Measurements from ENCODE around the gene SCUBE2.
A peak's percentile ranks its signal among the peaks of the same experiment; 100 is the strongest.

DNA sequence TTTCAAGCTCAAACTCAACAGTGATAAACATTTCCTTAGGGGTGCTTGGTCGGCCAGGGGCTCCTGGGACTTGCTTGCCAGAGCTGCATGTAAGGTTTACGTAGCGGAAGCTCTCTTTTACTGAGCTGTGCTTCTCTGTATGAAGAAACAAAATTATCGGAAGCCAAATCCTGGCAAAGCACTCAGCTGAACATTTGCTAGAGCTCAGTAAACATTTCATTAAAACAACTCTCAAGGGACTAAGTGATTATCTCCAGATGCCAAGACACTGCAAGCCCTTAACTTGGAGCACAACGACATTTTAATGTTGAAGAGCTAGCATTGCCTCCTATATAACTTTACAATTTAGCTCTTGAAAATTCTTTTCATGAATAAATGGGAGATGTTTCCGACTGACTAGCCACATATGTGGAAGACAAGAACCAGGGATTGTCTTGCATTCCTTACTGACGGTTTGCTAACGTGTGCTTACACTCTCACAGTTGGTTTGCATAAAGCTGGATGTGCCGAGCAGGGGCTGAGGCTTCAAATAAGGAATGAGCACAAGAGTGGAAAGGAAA, 43.4 kb downstream of the SCUBE2 start:
- TF ChIP-seq, protein P1, sequence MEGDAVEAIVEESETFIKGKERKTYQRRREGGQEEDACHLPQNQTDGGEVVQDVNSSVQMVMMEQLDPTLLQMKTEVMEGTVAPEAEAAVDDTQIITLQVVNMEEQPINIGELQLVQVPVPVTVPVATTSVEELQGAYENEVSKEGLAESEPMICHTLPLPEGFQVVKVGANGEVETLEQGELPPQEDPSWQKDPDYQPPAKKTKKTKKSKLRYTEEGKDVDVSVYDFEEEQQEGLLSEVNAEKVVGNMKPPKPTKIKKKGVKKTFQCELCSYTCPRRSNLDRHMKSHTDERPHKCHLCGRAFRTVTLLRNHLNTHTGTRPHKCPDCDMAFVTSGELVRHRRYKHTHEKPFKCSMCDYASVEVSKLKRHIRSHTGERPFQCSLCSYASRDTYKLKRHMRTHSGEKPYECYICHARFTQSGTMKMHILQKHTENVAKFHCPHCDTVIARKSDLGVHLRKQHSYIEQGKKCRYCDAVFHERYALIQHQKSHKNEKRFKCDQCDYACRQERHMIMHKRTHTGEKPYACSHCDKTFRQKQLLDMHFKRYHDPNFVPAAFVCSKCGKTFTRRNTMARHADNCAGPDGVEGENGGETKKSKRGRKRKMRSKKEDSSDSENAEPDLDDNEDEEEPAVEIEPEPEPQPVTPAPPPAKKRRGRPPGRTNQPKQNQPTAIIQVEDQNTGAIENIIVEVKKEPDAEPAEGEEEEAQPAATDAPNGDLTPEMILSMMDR (IDR thresholded peaks at IDR 0.05), result no peak
- TF ChIP-seq POLR2AphosphoS5 (IDR thresholded peaks at IDR 0.05) (peak; percentile 55 to 84 (median 68)), POLR2A (IDR thresholded peaks at IDR 0.05) (no peak), EP300 (IDR thresholded peaks at IDR 0.05; ENCODE audit: low read depth) (peak; percentile 35)

All from transverse colon (tissue), 4 donors.